Peyer's patch (tissue), 4 donors: ENCODE results near the gene RARG.

Experiments
- POLR2A ChIP-seq, 2 donors: fragments of 450-650 bp; IDR thresholded peaks; one replicate each; pipeline ENCODE4 v1.5.1; 2017; ENCODE audit warnings: antibody characterized with exemption in 2 of 2, mild to moderate bottlenecking in 2 of 2, moderate library complexity in 2 of 2
- TF ChIP-seq, protein P1 (sequence below), 6 experiments: fragments of 450-650 bp in 4 of 6; fragments of 200-600 bp in 2 of 6; sonication (generic) in 1 of 6; IDR thresholded peaks; one replicate each; pipeline ENCODE4 v1.5.1; 2017 to 2019; ENCODE audit warnings: antibody characterized with exemption in 6 of 6, mild to moderate bottlenecking in 3 of 6, moderate library complexity in 1 of 6

DNA sequence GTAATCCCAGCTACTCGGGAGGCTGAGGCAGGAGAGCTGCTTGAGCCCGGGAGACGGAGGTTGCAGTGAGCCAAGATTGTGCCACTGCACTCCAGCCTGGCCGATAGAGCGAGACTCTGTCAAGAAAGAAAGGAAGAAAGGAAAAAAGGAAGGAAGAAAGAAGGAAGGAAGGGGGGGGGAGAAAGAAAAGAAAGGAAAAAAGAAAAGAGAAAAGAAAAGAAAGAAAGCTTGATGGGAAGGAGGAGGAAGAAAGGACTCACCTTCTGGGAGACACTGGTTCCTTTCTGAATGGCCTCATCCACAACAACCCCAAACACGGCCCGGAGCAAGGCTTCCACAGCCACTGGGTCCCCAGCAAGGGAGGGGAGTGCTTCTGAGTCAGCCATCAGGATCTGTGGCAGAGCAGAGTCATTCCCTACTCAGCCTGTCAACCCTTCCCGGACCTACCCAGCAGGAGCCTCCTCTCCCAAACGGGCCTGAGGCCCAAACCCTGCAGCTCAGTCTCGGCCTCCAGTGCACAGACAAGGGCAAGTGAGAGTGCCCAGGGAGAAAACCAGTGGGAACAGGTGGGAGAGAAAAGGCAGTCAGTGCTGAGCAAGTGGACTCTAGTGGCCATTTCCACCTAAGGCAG lies 58.8 kb downstream of the RARG start:
- TF ChIP-seq POLR2A (IDR thresholded peaks at IDR 0.05): no peak
- TF ChIP-seq, protein P1, sequence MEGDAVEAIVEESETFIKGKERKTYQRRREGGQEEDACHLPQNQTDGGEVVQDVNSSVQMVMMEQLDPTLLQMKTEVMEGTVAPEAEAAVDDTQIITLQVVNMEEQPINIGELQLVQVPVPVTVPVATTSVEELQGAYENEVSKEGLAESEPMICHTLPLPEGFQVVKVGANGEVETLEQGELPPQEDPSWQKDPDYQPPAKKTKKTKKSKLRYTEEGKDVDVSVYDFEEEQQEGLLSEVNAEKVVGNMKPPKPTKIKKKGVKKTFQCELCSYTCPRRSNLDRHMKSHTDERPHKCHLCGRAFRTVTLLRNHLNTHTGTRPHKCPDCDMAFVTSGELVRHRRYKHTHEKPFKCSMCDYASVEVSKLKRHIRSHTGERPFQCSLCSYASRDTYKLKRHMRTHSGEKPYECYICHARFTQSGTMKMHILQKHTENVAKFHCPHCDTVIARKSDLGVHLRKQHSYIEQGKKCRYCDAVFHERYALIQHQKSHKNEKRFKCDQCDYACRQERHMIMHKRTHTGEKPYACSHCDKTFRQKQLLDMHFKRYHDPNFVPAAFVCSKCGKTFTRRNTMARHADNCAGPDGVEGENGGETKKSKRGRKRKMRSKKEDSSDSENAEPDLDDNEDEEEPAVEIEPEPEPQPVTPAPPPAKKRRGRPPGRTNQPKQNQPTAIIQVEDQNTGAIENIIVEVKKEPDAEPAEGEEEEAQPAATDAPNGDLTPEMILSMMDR (IDR thresholded peaks at IDR 0.05): no peak
